NCI-H82 (cell line): ENCODE measurements around the gene TRPV2.

Source experiments
- DNase-seq: peaks from one replicate; lab custom pipeline; 2025; lab: John Stamatoyannopoulos, UW

TRPV2 gene

DNA sequence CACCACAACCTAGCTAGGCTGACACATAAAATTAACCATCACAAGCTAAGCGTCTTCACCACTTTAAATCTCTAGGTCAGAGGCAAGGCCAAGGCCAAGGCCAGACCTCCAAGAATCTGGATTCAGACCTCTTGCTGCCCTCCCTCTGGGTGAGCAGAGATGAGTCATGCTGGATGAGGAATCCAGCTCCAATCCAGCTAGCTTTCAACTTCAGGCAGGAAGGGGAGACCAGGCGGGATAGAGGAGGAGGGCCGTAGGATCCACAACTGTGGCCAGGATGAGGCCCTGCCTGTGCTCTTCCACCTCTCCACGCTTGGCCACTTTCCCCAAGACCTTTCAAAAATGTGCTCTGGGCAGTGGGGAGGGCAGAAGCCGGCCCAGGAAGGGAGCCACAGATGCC is 61.9 kb downstream of the TRPV2 start:
- no peak for DNase-seq

GRCh38 chr17:16477666-16478065 is 62.3 kb downstream of the TRPV2 start:
- no peak for DNase-seq

- DNase-seq = no peak
Measured at GRCh38 chr17:16478649-16479048, 63.3 kb downstream of the TRPV2 start.

DNA sequence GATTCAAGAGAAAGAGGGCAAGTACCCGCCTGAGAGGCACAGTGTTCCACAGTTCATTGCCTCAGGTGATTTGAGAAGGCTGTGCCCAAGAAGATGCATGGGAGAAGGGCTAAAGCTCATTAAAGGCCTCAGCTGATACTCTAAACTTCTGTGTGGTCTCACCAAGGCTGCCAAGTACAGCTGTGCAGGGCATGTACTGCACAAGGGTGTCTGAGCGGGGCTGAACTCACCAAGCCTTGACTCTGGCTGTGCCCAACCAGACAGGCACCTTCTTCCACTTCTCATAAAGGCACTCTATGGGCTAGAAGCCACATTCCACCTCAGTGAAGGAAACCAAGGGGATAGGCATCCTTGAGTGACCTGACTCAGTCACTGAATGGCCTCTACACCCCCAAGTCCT is 63.9 kb downstream of the TRPV2 start:
- no peak for DNase-seq

DNA sequence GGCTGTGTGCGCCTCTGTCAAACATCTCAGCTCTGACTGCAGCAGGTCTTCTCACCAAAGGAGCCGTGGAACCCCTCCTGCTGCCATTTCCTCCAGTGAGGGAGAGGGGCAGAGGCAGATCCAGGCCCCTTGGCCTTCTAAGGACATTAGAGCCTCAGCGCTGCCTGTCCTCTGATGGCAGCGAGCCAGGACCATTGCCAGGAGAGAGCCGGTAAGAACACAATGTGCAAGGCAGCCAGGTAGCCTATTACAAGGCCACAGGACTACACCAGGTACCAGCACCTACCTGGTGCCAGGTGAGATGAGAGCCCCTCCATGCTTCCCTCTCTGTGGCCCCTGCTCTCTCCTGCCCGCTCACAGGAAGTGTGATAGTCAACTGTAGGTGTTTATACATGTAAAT is 65.6 kb downstream of the TRPV2 start:
- DNase-seq = no peak

GRCh38 chr17:16482253-16482652 is 66.9 kb downstream of the TRPV2 start:
- DNase-seq = no peak

GRCh38 chr17:16483021-16483645 is 67.8 kb downstream of the TRPV2 start:
- no peak for DNase-seq

DNA sequence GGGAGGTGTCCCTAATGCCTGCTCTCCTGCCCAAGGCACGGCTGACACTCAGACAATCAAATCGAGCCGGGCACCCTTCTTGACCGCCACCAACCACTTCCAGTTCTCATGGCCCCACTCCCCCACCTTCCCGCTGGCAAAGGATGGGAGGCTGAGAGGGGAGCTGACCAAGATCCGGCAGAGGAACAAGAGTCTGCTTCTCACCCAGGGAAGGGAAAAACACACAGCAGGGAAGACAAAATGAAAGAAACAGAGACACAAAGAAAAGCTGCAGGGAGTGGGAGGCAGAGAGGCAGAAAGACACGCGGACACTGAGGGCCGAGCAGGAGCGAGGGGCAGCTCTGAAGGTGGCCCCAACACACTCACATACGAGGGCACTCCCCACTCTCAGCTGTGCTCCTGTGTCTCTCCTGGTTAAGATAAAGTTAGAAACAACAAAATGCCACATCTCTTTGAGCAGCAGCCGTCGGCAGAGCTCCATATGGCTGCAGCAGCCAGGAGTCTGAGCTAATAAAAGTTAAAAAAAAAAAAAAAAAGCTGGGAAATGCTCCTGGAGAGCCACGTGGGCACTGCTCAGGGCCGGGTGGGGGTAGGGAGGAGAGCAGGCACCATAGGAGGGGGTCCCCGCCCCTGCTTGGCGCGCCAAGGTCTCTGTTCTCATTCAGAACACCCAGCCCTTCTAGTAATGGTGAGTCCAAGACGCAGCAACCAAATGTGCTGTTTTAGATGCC is 69.2 kb downstream of the TRPV2 start:
- DNase-seq = no peak
